Gastrocnemius medialis (tissue), 4 donors: ENCODE data around the gene RGS17.

Experiments used
- CTCF ChIP-seq, 5 experiments: fragments of 450-650 bp in 3 of 5; fragments of 200-600 bp in 2 of 5; sonication (generic) in 2 of 5; IDR thresholded peaks in 4 of 5; conservative IDR thresholded peaks in 1 of 5; 1 replicate in 4 of 5; 2 replicates in 1 of 5; pipeline ENCODE4 v1.5.1; 2016 to 2019; ENCODE audit warnings: antibody characterized with exemption in 5 of 5, mild to moderate bottlenecking in 3 of 5, moderate library complexity in 3 of 5
- POLR2A ChIP-seq, 2 donors: fragments of 450-650 bp; IDR thresholded peaks; one replicate each; pipeline ENCODE4 v1.6.1; 2017; ENCODE audit warnings: antibody characterized with exemption in 2 of 2, mild to moderate bottlenecking in 2 of 2, moderate library complexity in 2 of 2

GRCh38 chr6:153059311-153059710 is 71.8 kb downstream of the RGS17 start:
- no peak for TF ChIP-seq CTCF (IDR thresholded peaks at IDR 0.05 in 4 of 5, conservative IDR thresholded peaks at IDR 0.05 in 1 of 5)
- TF ChIP-seq POLR2A (IDR thresholded peaks at IDR 0.05): no peak
